Epithelial cell of esophagus (primary cell): ENCODE data around the gene MPPED1.

Experiments
- DNase-seq: peaks from one replicate; pipeline ENCODE4 v3.0.0; 2010; ENCODE audit warnings: low read depth
- H3K4me3 ChIP-seq: 2 replicates; pipeline ENCODE4 v1.5.1; 2011; ENCODE audit warnings: mild to moderate bottlenecking, low read length, control low read depth
- TF ChIP-seq, protein P1 (sequence below): IDR thresholded peaks from 2 replicates; pipeline ENCODE4 v1.5.1; 2011; ENCODE audit warnings: low read depth, mild to moderate bottlenecking, low read length, control low read depth, inconsistent platforms; ENCODE audit not compliant: insufficient read depth; ENCODE audit errors: missing control alignments

MPPED1 gene

GRCh38 chr22:43481568-43482317 lies 69.9 kb downstream of the MPPED1 start:
- no peak overlapping the region for H3K4me3 ChIP-seq
- TF ChIP-seq, protein P1, sequence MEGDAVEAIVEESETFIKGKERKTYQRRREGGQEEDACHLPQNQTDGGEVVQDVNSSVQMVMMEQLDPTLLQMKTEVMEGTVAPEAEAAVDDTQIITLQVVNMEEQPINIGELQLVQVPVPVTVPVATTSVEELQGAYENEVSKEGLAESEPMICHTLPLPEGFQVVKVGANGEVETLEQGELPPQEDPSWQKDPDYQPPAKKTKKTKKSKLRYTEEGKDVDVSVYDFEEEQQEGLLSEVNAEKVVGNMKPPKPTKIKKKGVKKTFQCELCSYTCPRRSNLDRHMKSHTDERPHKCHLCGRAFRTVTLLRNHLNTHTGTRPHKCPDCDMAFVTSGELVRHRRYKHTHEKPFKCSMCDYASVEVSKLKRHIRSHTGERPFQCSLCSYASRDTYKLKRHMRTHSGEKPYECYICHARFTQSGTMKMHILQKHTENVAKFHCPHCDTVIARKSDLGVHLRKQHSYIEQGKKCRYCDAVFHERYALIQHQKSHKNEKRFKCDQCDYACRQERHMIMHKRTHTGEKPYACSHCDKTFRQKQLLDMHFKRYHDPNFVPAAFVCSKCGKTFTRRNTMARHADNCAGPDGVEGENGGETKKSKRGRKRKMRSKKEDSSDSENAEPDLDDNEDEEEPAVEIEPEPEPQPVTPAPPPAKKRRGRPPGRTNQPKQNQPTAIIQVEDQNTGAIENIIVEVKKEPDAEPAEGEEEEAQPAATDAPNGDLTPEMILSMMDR, result peak; percentile 12
- DNase-seq, result no peak

GRCh38 chr22:43482318-43482625 lies 70.5 kb downstream of the MPPED1 start:
- H3K4me3 ChIP-seq, result no peak overlapping the region
- TF ChIP-seq, protein P1, result no peak
- DNase-seq, result no peak

DNA sequence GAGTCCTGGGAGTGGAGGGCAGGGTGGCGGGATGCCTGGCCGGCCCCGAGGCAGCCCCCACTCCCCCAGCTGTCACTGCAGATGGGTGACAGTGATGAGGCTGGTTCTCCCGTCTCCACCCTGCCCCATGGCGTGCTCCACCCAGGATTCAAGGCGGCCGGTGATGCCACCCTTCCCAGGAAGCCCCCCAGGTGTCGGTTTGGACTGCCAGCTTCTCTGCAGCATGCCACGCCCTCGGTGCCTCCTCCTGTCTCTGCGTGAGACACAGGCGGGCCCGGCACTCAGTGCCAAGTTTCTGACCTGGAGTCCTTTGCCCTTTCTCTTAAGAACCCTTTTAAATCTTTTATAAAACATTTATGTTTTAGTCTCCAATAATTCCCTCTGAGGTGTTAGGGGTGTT lies 71.5 kb downstream of the MPPED1 start:
- no peak for DNase-seq
- TF ChIP-seq, protein P1, result no peak

GRCh38 chr22:43483669-43484068 lies 71.9 kb downstream of the MPPED1 start:
- TF ChIP-seq, protein P1, result no peak
- no peak overlapping the region for H3K4me3 ChIP-seq
- DNase-seq, result no peak

More for the DNA sequence above, 71.5 kb downstream of the MPPED1 start:
- H3K4me3 ChIP-seq, result no peak overlapping the region

GRCh38 chr22:43484227-43484626 lies 72.4 kb downstream of the MPPED1 start:
- TF ChIP-seq, protein P1, result no peak
- no peak for DNase-seq
- no peak overlapping the region for H3K4me3 ChIP-seq

DNA sequence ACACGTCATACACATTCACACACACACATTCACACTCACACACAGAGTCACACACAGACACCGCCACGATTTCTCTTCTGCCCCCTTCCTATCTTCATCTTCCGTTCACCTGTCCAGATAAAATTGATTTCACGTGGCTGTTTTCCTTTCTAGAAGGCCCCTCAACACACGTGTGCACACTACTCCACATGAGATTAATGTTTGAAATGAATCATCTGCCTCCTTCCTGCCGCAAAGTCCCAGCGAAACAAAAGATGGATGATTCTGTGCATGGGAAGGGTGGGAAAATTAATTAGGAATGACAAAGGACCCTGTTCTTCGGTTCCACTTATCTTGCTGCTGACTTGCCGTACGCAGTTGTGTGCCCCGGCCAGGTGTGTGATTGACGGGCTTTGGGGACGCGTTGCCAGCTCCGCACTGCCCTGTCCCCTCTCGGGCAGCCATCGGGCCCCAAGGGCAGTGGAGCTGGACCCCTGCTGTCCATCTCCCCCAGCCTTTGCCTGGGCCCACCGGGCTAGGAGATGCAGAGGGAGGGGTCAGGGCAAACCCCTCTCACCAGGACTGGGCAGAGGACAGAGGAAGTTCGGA lies 73.8 kb downstream of the MPPED1 start:
- no peak overlapping the region for H3K4me3 ChIP-seq
- no peak for DNase-seq
- TF ChIP-seq, protein P1, result no peak
